CD4-positive, CD25-positive, alpha-beta regulatory T cell (primary cell): ENCODE data around the gene BRF1. TPM values are rescaled to one million over a fixed set of nuclear protein-coding genes. Genes with fewer than 3 reads are reported as not detected.
A peak's percentile ranks its signal among the peaks of the same experiment; 100 is the strongest.
"Not testable (repeated sequence)": the region's sequence is repeated elsewhere in the genome, so short reads cannot be mapped to it uniquely, and the experiment has no call there.

ENCODE experiments used
- ATAC-seq, 2 donors: fragments of 150-1000 bp; cut with Tn5 transposase; one replicate each; pipeline ENCODE4 v1.10.0; 2021; ENCODE audit warnings: low read depth in 2 of 2, moderate number of reproducible peaks in 2 of 2, moderate library complexity in 1 of 2
- DNase-seq, 3 donors: peaks; one replicate each; pipeline versions ENCODE4 v3.0.0 to v3.0.0-alpha.2; 2012 to 2022; ENCODE audit warnings: mixed read lengths in 1 of 3
- H3K27ac ChIP-seq: one replicate; pipeline ENCODE4 v1.7.0; 2013; ENCODE audit warnings: mild to moderate bottlenecking, low read length; ENCODE audit not compliant: insufficient read depth, poor library complexity, severe bottlenecking
- H3K27me3 ChIP-seq: one replicate; pipeline ENCODE4 v1.7.0; 2013; ENCODE audit warnings: low read length; ENCODE audit not compliant: control insufficient read depth, insufficient read depth
- H3K36me3 ChIP-seq: one replicate; pipeline ENCODE4 v1.7.0; 2013; ENCODE audit warnings: mild to moderate bottlenecking, low read length, moderate library complexity; ENCODE audit not compliant: control insufficient read depth, insufficient read depth
- H3K4me1 ChIP-seq: 2 replicates; pipeline ENCODE4 v1.7.0; 2013; ENCODE audit warnings: mild to moderate bottlenecking, low read length; ENCODE audit not compliant: insufficient read depth, control insufficient read depth, poor library complexity, severe bottlenecking
- H3K4me3 ChIP-seq: one replicate; pipeline ENCODE4 v1.7.0; 2013; ENCODE audit warnings: low read depth, mild to moderate bottlenecking, low read length, moderate library complexity
- H3K9me3 ChIP-seq, 2 experiments: 1 replicate in 1 of 2; 2 replicates in 1 of 2; pipeline ENCODE4 v1.7.0; 2013; ENCODE audit warnings: low read length in 2 of 2, mild to moderate bottlenecking in 1 of 2, moderate library complexity in 1 of 2; ENCODE audit not compliant: control insufficient read depth in 2 of 2
- H3K27ac Mint-ChIP-seq, 3 donors: one replicate each; pipeline ENCODE4 v1.8.0; 2020 to 2022; ENCODE audit warnings: mild to moderate bottlenecking in 3 of 3, mixed read lengths in 3 of 3, moderate library complexity in 2 of 3
- H3K27me3 Mint-ChIP-seq: one replicate; pipeline ENCODE4 v1.8.0; 2022; ENCODE audit warnings: mild to moderate bottlenecking, mixed read lengths
- H3K36me3 Mint-ChIP-seq: one replicate; pipeline ENCODE4 v1.8.0; 2020; ENCODE audit warnings: mixed read lengths
- H3K4me1 Mint-ChIP-seq, 4 donors: one replicate each; pipeline ENCODE4 v1.8.0; 2020 to 2022; ENCODE audit warnings: mixed read lengths in 4 of 4, mild to moderate bottlenecking in 1 of 4
- H3K4me3 Mint-ChIP-seq, 4 donors: one replicate each; pipeline ENCODE4 v1.8.0; 2020 to 2022; ENCODE audit warnings: mild to moderate bottlenecking in 4 of 4, mixed read lengths in 4 of 4, moderate library complexity in 3 of 4
- H3K9me3 Mint-ChIP-seq, 7 donors: one replicate each; pipeline ENCODE4 v1.8.0; 2020 to 2022; ENCODE audit warnings: mixed read lengths in 7 of 7, mild to moderate bottlenecking in 3 of 7, moderate library complexity in 2 of 7
- polyA plus RNA-seq, 4 donors: library from polyadenylated mRNA; unstranded; fragments of 300-500 nt; fragmentation: Illumina TruSeq; gene quantifications; one replicate each; pipeline ENCODE4 v1.2.3, GENCODE V29; 2021
- total RNA-seq: library from RNA; stranded (reverse); gene quantifications from one replicate; pipeline ENCODE4 v1.2.3, GENCODE V29; 2022

BRF1 gene
- total and polyA plus RNA-seq, 5 donors from 2014 or later, result 5.6 to 58.9 (median 7.6) TPM

DNA sequence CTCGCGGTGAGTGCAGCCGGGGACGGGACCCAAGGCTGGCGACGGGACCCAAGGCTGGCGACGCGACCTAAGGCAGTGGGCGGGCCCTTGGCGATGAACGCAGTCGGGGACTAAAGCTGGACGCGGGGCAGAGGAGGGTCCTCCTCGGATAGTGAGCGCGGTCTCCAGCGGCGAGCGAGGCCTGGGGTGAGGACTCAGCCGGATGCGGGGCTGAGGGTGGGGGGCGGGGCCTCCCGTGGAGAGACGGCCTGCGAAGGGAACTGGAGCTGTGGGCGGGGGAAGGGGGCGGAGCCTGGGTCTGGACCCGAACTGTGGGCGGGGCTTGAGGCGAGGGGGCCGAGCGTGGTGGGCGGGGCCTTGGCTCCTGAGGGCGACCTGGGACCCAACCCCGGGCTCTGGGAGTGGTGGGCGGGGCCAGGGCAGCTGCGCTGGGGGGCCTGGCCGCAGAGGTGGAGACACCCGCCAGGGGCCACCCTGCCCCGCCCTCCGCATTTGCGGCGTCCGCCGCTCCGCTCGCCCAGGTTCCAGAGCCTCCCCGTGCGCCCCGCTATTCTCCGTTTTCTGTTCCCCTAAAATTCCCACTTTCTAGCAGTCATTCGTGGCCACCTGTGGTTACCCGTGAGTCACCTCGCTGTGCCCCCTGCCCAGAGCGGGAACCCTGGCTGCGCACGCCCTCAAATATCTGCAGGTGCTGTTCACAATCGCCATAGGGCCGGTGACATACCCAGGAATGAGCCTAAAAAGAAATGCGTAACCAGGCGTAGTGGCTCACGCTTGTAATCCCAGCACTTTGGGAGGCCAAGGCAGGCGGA, 508 bp upstream of the BRF1 start:
- no peaks in the 10 kb centered on the region for H3K27me3 ChIP-seq
- H3K4me1 ChIP-seq, result peaks cover 32% of the 10 kb centered on the region
- Mint-ChIP-seq H3K4me1 (peaks cover 4 to 53% (median 31%) of the 10 kb centered on the region in 4 donors), H3K36me3 (no peaks in the 10 kb centered on the region), H3K27me3 (no peaks in the 10 kb centered on the region), H3K4me3 (peak overlapping the region; percentile 81 to 96 (median 92)), H3K9me3 (no peaks in the 10 kb centered on the region), H3K27ac (peak overlapping the region; percentile 88 to 95 (median 92))
- peak overlapping the region; percentile 86 for H3K27ac ChIP-seq
- peak; percentile 93 to 98 (median 97) for DNase-seq
- no peaks in the 10 kb centered on the region for H3K36me3 ChIP-seq
- no peaks in the 10 kb centered on the region for H3K9me3 ChIP-seq
- no peak overlapping the region for H3K4me3 ChIP-seq
- ATAC-seq, result peak; percentile 80 to 81

DNA sequence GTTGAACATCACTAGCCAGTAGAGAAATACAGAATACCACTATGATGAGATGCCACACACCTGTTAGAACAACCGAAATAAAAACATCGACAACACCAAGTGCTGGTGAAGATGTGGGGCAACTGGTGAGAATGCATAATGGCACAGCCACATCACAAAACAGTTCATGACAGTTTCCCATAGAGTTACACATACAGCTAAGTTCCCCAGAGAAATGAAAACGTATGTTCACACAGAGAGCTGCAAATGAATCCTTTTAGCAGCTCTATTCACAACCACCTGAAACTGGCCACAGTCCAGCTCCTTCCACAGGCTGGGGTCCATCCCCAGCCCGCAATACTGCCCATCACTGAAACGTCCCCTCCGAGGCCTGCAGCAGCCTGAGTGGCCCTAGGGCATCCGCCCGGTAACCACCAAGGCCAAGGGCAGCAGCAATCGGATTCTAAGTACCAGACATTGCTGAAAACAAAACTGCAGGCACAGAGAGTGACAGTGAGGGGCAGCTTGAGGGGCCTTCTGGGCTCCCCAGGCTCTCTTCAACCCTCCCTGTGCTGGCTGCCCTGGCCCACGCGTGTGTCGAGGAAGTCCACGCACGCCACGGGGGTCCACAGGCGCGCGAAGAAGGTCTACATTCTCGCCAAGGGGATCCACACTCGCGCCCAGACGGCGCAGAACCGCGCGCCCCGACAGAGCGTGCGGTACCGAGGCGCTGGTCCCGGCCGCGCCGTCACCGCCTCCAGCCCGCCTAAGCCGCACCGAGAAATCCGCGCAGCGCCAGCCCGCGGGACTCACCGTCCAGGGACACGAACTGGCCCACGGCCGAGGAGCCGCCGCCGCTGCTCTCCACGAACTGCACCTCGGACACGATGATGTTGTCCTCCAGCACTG, 903 bp downstream of the BRF1 start:
- Mint-ChIP-seq H3K9me3 (no peaks in the 10 kb centered on the region), H3K27ac (peak overlapping the region; percentile 68 to 92 (median 91)), H3K4me1 (peaks cover 4 to 48% (median 29%) of the 10 kb centered on the region in 4 donors), H3K4me3 (peak overlapping the region; percentile 83 to 97 (median 90)), H3K27me3 (no peaks in the 10 kb centered on the region), H3K36me3 (no peaks in the 10 kb centered on the region)
- ATAC-seq, result no peak
- Histone ChIP-seq H3K4me1 (peaks cover 24% of the 10 kb centered on the region), H3K9me3 (no peaks in the 10 kb centered on the region), H3K27ac (peak overlapping the region; percentile 86), H3K36me3 (no peaks in the 10 kb centered on the region), H3K27me3 (no peaks in the 10 kb centered on the region), H3K4me3 (peak overlapping the region; percentile 63)
- DNase-seq, result peak; percentile 16 to 41 (median 32)

DNA sequence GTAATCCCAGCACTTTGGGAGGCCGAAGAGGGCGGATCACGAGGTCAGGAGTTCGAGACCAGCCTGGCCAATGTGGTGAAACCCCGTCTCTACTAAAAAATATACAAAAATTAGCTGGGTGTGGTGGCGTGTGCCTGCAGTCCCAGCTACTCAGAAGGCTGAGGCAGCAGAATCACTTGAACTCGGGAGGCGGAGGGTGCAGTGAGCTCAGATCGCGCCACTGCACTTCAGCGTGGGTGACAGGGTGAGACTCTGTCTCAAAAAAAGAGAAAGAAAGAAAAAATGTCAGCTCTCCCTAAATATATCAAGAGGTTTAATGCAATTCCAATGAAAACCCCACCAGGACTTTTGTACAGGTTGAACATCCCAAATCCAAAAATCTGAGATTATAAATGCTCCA, 3.5 kb downstream of the BRF1 start:
- H3K27me3 Mint-ChIP-seq, DNase-seq, H3K9me3 ChIP-seq, H3K27ac ChIP-seq, H3K9me3 Mint-ChIP-seq, ATAC-seq, H3K4me3 ChIP-seq, H3K27me3 ChIP-seq, H3K36me3 ChIP-seq, H3K36me3 Mint-ChIP-seq: not testable (repeated sequence)
- peaks cover 44% of the 10 kb centered on the region for H3K4me1 ChIP-seq
- Mint-ChIP-seq H3K4me1 (peaks cover 12 to 59% (median 27%) of the 10 kb centered on the region in 4 donors), H3K4me3 (peak overlapping the region; percentile 29 to 58 (median 50)), H3K27ac (peak overlapping the region in 1 of 3 donors; percentile 43)

DNA sequence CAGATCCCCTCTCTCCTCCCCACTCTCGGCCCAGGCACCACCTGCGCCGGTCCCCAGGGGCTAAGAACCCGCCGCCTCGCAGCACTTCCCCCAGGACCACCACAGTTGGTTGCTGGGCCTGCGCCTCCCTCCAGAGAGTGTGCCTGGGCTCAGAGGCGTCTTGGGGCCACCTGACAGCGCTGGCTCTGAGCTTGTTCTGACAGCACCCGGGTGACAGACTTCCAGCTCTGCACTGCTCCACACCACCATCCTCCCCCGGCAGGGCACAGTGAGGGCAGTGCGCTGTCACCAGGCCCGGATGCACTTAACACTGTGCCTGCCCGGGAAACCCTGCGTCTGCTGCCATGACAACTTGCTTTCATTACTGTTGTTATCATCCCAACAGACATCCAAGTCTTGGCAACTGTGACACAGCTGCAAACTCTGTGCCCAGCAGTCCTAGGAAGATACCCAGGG, 6.6 kb downstream of the BRF1 start:
- Mint-ChIP-seq H3K9me3 (no peaks in the 10 kb centered on the region), H3K36me3 (no peaks in the 10 kb centered on the region), H3K27ac (peak overlapping the region in 2 of 3 donors; percentile 75 to 88), H3K4me1 (peaks cover 12 to 53% (median 18%) of the 10 kb centered on the region in 4 donors), H3K4me3 (peak overlapping the region; percentile 36 to 81 (median 58)), H3K27me3 (peaks cover under 1% of the 10 kb centered on the region)
- Histone ChIP-seq H3K27me3 (no peaks in the 10 kb centered on the region), H3K9me3 (no peaks in the 10 kb centered on the region), H3K4me1 (peaks cover 29% of the 10 kb centered on the region), H3K27ac (peak overlapping the region; percentile 42), H3K4me3 (no peak overlapping the region), H3K36me3 (no peaks in the 10 kb centered on the region)
- peak; percentile 85 to 88 for ATAC-seq
- DNase-seq, result peak in 2 of 3 donors; percentile 37 to 75

DNA sequence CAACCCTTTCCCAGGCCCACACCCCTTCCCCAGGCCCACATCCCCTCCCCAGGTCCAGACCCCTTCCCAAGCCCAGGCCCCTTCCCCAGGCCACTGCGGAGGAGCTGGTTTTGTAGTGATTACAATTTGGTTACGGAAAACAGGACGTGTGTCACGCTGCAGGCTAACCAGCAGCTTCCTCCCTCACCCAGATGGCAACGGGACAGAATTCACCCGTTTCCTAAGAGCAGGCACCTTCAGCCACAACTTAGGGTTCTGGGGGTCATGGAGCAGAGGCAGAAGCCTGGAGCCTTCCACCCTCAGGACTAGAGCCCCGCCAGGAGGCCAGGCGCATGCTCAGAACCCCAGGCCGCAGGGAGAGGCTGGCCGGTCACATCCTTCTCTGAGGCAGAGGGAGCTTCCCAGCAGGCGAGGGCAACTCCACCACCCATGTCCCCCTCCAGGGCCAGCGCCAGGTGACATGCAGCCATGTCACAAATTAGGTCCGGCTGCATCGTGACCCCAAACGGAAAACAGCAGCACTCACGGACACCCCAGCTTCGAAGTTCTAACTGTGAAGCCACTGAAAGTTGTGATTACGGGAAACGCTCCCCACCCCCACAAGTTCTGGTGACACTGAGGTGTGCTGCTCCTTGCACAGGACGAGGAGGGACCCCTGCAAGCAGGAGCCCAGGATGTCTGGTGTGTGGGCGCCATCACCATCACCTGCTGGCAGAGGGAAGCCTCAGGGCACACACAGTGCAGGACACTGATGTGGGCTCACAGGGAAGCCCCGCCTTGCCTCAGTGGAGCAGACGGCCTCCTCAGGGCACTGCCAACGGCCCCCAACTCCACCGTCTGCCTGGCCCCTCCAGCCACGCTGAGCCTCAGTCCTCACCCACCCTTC, 7.7 kb downstream of the BRF1 start:
- peaks cover 9 to 42% (median 11%) of the 10 kb centered on the region in 4 donors for H3K4me1 Mint-ChIP-seq
- peak overlapping the region; percentile 14 for H3K27ac ChIP-seq

DNA sequence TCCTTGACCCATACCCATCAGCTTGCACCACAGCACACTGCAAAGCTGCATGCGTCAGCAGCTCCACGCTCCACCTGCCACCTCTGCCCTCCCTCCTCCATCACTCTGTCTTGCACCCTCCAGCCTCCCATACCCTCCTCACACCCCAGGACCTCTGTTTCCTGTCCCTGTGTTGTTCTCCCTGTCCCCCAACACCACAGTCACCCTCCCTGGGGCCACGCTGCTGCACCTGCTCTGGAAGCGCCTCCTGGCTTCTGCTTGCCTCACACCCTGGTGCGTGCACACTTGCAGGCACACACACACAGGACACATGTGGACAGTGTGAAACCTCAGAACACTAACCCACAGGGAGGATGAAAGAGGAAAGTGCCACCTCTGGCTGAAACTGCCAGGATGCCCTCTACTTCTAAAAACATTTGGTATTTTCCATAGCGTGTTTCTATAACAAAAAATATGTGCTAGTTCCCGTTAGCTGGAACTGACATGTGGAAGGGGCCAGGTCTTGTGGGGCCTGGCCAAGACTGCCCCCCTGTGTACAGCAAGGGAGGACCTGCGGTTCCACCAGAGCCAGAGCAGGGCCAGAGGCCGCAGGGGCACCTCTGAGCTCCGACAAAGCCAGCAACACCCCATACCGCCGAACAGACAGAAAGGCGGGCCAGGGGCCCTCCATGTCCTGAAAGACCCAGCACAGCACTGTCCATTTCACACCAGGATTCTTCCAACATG, 10.0 kb downstream of the BRF1 start:
- peaks cover 7 to 39% (median 8%) of the 10 kb centered on the region in 4 donors for H3K4me1 Mint-ChIP-seq
- Histone ChIP-seq H3K27me3 (no peaks in the 10 kb centered on the region), H3K4me3 (no peak overlapping the region), H3K27ac (no peak overlapping the region), H3K36me3 (no peaks in the 10 kb centered on the region), H3K4me1 (peaks cover 21% of the 10 kb centered on the region), H3K9me3 (no peaks in the 10 kb centered on the region)
- H3K4me3 Mint-ChIP-seq, result peak overlapping the region in 1 of 4 donors; percentile 90
- no peaks in the 10 kb centered on the region for H3K9me3 Mint-ChIP-seq
- DNase-seq (no peak), ATAC-seq (no peak)
- peaks cover 5% of the 10 kb centered on the region for H3K27me3 Mint-ChIP-seq
- peak overlapping the region in 2 of 3 donors; percentile 32 to 75 for H3K27ac Mint-ChIP-seq
- peaks cover 1% of the 10 kb centered on the region for H3K36me3 Mint-ChIP-seq

More for the DNA sequence above, 7.7 kb downstream of the BRF1 start:
- Mint-ChIP-seq H3K27me3 (peaks cover 5% of the 10 kb centered on the region), H3K27ac (peak overlapping the region in 1 of 3 donors; percentile 36), H3K36me3 (no peaks in the 10 kb centered on the region), H3K9me3 (no peaks in the 10 kb centered on the region), H3K4me3 (peak overlapping the region in 1 of 4 donors; percentile 52)
- DNase-seq (peak in 1 of 3 donors; percentile 51), ATAC-seq (no peak)
- no peaks in the 10 kb centered on the region for H3K36me3 ChIP-seq
- H3K4me1 ChIP-seq, result peaks cover 21% of the 10 kb centered on the region
- H3K27me3 ChIP-seq, result no peaks in the 10 kb centered on the region
- H3K4me3 ChIP-seq, result no peak overlapping the region
- no peaks in the 10 kb centered on the region for H3K9me3 ChIP-seq
